Uterus (tissue), 2 donors: ENCODE measurements around the gene ZNF813.

Source experiments
- CTCF ChIP-seq, 4 experiments: fragments of 200-600 bp in 2 of 4; fragments of 450-650 bp in 2 of 4; sonication (generic) in 2 of 4; IDR thresholded peaks; one replicate each; pipeline ENCODE4 v1.5.1; 2016 to 2019; ENCODE audit warnings: antibody characterized with exemption in 4 of 4, mild to moderate bottlenecking in 2 of 4, moderate library complexity in 1 of 4
- POLR2A ChIP-seq, 2 donors: fragments of 450-650 bp; IDR thresholded peaks; one replicate each; pipeline ENCODE4 v1.6.1; 2016; ENCODE audit warnings: antibody characterized with exemption in 2 of 2, mild to moderate bottlenecking in 1 of 2, moderate library complexity in 1 of 2

GRCh38 chr19:53509845-53510244, 42.3 kb downstream of the ZNF813 start:
- TF ChIP-seq POLR2A (IDR thresholded peaks at IDR 0.05) (no peak), CTCF (IDR thresholded peaks at IDR 0.05) (no peak)
